Upper lobe of right lung (tissue), 1 donor: ENCODE measurements around the gene FMO2. TPM values are rescaled to one million over a fixed set of nuclear protein-coding genes. Genes with fewer than 3 reads are reported as not detected.

ENCODE experiments used
- ATAC-seq: fragments of 200-7000 bp; cut with Tn5 transposase; one replicate; pipeline ENCODE4 v1.9.1; 2020; ENCODE audit warnings: mild to moderate bottlenecking, moderate library complexity
- DNase-seq: peaks from one replicate; pipeline ENCODE4 v3.0.0-alpha.2; 2020
- H3K27ac ChIP-seq: fragments of 200-600 bp; one replicate; pipeline ENCODE4 v1.8.0; 2022
- H3K27me3 ChIP-seq: fragments of 200-600 bp; one replicate; pipeline ENCODE4 v1.8.0; 2022; ENCODE audit warnings: mild to moderate bottlenecking
- H3K36me3 ChIP-seq: fragments of 200-600 bp; one replicate; pipeline ENCODE4 v1.8.0; 2022
- H3K4me1 ChIP-seq: fragments of 200-600 bp; one replicate; pipeline ENCODE4 v1.8.0; 2022
- H3K4me3 ChIP-seq: fragments of 200-600 bp; one replicate; pipeline ENCODE4 v1.8.0; 2022; ENCODE audit warnings: mild to moderate bottlenecking
- H3K9me3 ChIP-seq: fragments of 200-600 bp; one replicate; pipeline ENCODE4 v1.8.0; 2022
- CTCF ChIP-seq: fragments of 200-600 bp; IDR thresholded peaks from one replicate; pipeline ENCODE4 v1.8.0; 2022; ENCODE audit warnings: antibody characterized with exemption
- intact Hi-C: fragments of 100-400 bp; cut with DNase I; formaldehyde crosslinking; loops from one replicate; pipeline ENCODE4 v1.11.0; 2022
- total RNA-seq: library from RNA; stranded (reverse); fragmentation: NEBNext Ultra II Directional; extraction: Animal tissue kit (Norgen Biotek cat#: 25700); gene quantifications from one replicate; pipeline ENCODE4 v1.2.1, GENCODE V29; 2021
- donor health status: DM: no; HTN: yes; CAD: no; lungs with severe emphysema.

The FMO2 gene
- total RNA-seq, 1 donor from 2014 or later = 392 TPM

- Histone ChIP-seq H3K4me3 (no peak overlapping the region), H3K36me3 (no peaks in the 10 kb centered on the region), H3K9me3 (no peaks in the 10 kb centered on the region), H3K27ac (no peak overlapping the region), H3K27me3 (no peaks in the 10 kb centered on the region), H3K4me1 (no peaks in the 10 kb centered on the region)
- intact Hi-C loops = no loop called here
- DNase-seq (no peak), ATAC-seq (no peak)
- no peak for TF ChIP-seq CTCF
Observed at GRCh38 chr1:171174560-171175294, 10.4 kb upstream of the FMO2 start.

- Histone ChIP-seq H3K27ac (no peak overlapping the region), H3K4me1 (no peaks in the 10 kb centered on the region), H3K4me3 (no peak overlapping the region), H3K36me3 (no peaks in the 10 kb centered on the region), H3K9me3 (no peaks in the 10 kb centered on the region), H3K27me3 (no peaks in the 10 kb centered on the region)
- DNase-seq (no peak), ATAC-seq (no peak)
- intact Hi-C loops = no loop called here
- TF ChIP-seq CTCF = no peak
Observed at GRCh38 chr1:171177261-171177660, 7.8 kb upstream of the FMO2 start.

- no peak for TF ChIP-seq CTCF
- intact Hi-C loops = loop anchor here (5.0 kb wide), 1 partner anchor 32 kb away; no protein-coding TSS in a partner anchor
- H3K4me3 ChIP-seq = no peak overlapping the region
- no peak for DNase-seq
- no peaks in the 10 kb centered on the region for H3K9me3 ChIP-seq
- H3K4me1 ChIP-seq = no peaks in the 10 kb centered on the region
- peak; percentile 50 for ATAC-seq
- no peaks in the 10 kb centered on the region for H3K27me3 ChIP-seq
- H3K27ac ChIP-seq = peak overlapping the region; percentile 20
- H3K36me3 ChIP-seq = no peaks in the 10 kb centered on the region
Observed at GRCh38 chr1:171179318-171180227, 5.5 kb upstream of the FMO2 start.

GRCh38 chr1:171180670-171181069, 4.4 kb upstream of the FMO2 start:
- no peak for DNase-seq

More at GRCh38 chr1:171180670-171181069, 4.4 kb upstream of the FMO2 start:
- no peaks in the 10 kb centered on the region for H3K27me3 ChIP-seq
- no peak overlapping the region for H3K27ac ChIP-seq
- intact Hi-C loops = loop anchor here (5.0 kb wide), 1 partner anchor 33 kb away; no protein-coding TSS in a partner anchor
- H3K9me3 ChIP-seq = no peaks in the 10 kb centered on the region
- no peak for TF ChIP-seq CTCF
- no peaks in the 10 kb centered on the region for H3K36me3 ChIP-seq
- H3K4me3 ChIP-seq = no peak overlapping the region
- no peak for ATAC-seq
- no peaks in the 10 kb centered on the region for H3K4me1 ChIP-seq
